HG03097 (cell line): ENCODE measurements around the gene OPCML.

Experiments
- ATAC-seq: cut with Tn5 transposase; IDR thresholded peaks from one replicate; pipeline ENCODE4 v1.9.1; 2021; ENCODE audit not compliant: unreplicated experiment, low FRiP score

OPCML gene

DNA sequence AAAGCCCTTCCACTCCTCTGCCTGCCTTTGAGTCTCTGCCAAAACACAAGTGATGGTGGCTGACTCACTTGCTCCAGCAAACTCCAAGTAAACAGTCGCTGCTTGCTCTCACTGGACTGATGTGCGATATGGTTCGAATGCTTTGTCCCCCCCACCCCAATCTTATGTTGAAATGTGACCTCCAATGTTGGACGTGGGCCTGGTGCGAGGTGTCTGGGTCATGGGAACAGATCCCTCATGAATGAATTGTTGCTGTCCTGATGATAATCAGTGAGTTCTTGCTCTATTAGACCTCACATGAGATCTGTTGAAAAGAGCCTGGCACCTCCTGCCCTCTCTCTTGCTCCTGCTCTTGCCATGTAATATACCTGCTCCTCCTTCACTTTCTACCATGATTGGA, 747.9 kb downstream of the OPCML start:
- no peak for ATAC-seq

DNA sequence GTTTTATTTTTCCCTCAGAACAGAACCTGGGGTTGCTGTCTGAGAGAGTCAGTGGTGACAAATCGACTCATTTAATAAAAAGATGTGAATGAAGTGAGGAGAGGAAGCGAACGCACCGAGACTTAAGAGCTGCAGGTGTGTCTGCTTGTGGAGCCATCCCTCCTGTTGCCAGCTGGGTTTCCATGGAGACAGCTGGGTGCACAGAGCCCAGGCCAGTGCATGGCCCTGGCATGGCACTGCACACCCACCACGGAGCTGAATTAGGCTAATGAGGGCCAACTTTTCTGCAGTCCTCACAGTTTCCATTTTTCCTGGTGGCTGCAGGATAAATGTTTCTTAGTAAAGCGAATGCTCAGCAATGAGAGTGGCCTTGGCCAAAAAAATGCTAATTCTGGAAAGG, 750.2 kb downstream of the OPCML start:
- no peak for ATAC-seq

DNA sequence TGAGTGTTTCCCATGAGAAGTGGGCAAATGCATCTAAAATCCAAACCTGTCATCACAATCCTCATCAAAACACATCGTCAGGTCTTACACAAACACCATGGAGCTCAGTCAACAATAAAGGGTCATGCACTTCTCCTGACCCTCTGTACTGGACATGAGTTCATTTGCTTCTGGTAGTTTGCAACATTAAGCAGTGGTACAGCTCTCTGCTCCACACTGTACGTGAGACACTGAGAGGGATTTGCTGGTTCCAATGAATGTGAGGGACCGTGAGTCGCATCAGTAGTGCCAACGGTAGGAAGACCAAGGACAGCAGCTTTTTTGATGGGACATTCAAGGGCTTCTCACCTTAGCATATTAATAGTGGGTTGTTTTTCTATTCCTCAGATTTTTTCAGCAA, 752.3 kb downstream of the OPCML start:
- ATAC-seq, result no peak

DNA sequence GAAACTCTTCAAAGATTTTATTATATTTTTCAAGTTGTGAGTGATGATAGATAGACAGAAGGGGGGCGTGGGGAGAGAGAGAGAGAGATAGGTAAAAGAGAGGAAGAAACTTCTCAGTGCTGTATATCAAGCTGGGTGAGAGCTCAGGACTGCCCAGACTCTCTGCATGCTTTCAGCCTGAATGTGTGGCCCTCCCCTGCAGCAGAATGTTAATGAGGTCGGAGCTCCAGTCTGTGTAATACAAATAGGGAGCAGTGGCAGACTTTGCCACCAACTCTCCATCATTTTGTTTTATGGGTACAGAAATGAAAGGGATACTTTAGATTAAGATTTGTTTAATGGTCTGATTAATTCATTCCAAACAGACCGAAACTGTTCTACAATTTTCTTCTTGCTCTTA, 752.8 kb downstream of the OPCML start:
- no peak for ATAC-seq

DNA sequence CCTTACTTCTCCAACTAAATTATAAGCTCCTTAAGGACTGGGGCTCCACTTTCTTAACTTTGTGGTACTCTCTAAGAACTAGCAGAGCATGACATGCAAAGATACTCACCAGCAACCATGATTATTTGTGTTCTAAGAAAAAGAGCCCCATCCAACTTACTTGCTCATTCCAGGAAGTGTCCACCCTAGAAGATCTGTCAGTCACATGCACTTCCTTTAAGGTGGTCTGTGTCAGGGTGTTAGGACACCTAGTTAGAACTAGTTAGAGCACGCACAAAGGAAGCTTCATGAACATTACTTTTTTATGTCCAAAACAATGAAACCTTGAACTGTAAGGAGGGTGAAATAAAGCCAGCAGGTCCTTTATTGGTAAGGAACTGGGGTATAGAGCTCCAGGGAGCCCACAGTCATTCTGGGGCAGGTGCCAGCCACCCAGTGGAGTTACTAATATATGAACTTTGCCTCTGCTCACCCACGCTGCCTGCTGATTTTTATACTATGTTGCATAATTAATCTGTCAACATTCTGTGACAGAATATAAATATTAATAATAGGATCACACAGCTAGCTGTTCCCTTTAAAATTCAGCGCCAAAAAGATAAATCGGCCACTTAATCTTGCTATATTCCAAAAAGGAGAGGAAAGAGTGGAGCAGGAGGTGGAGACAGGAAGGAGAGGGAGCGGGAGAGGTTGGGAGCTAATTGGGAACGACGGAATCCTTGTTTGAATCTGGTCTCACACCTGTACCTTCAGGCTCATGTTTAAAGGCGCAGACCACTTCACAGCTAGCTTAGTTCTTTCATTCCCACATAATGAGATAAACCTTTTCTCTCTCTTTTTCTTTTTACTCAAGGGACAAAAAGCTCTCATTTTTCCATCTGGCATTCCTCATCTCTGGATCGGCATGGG, 755.0 kb downstream of the OPCML start:
- no peak for ATAC-seq

DNA sequence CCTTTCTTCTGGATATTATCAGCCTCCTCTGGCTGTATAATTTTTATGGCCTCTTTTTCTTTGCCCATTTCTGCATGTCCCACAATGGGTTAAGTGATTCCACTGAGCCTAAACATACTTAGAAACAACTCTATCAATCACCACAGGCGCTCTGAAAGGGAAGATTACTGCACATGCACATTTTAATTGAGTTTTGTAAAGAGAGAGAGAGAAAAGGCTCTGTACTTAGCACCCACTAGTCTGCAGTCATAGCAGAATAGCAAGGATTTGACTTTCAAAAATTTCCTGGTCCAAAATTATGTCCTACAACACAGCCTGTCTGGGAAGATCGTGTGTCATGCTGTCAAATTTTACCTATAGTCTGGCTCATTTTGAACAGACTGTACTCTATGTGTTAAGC, 758.5 kb downstream of the OPCML start:
- ATAC-seq, result no peak

DNA sequence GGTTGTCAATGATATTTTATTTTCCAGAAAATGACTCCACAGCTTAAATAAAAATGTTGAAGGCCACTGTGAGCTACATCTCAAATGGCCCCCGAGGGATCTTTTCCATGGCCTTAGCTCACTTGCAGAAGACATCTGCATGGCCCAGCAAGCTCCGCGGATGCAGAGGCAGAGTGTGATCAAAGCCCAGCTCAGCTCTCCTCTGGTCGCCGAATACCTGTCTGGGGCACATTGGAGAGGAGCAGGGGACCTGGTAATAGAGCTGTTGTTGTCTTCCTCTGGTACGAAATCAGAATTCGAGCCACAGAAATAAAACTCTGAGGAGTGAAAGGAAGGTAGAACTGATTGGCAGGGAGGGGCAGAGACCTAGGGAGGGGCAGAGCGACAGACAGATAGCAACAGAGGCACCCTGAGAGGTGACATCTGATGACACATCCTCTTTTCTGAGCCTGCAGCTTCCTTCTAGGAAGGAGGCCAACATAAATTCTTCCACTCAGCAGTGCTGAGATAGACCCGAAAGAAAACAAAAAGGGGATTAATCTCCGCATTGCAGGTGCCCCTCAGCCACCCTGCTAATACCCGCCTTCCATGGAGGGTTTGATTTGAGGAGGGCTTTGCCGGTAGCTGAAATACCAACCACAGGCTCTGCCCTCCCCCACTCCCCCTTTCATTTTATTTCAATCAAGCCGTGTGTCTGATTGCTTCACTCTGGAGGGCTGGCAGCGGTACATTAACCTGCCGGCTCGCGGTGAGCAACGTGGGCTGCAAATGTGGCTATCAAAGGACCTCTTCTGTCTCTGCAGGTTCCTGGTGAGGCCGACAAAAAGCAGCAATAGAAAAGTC, 759.4 kb downstream of the OPCML start:
- no peak for ATAC-seq

DNA sequence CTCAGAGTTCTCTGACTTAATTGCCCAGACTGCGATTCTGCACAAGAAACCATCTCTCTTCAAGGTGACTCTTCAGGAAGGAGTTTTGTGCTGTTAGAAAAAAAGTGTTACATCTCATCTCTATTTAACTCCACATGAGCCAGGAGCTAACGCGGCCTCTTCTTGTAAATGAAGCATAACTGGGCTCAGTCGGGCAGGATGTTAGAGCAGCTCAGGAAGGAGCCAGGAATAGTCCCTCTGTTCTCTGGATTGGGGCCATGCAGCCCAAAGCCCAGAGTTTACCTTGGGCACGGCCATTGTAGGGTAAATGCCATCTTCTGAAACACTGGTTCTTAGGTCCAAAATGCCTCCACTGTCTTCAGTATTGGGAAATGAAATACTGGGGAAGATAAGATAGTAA, 760.6 kb downstream of the OPCML start:
- ATAC-seq, result no peak

DNA sequence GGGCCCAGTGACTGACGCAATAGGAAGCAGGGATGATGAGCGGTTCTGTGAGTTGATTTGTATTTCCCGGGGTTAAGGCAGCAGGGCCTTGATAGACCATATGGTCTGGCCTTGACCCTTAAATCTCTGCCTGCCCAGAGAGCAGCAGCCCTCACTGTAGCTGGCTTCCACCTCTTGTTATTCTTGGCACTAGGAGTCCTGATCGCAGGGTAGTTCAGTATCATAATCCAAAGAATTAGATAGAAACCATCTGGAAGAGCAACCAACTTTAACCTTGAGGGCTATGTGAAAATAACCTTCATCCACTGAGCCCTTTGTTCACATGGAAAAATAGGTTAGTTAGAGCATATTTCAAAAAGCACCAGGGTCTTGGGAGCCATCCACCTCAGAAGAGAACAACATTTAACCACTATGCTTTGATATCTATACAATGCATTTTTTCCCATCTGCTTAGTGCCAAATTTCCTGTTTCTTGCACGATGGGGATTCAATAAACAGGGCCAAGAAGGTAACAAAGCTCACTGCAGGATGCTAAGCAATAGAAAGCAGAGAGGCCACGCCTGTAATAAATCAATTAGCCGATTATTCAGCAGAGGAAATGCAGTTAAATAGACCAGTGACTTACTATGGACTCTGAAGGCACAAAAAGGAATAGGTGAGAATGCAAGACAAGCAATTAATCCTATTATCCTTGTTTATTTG, 761.3 kb downstream of the OPCML start:
- no peak for ATAC-seq

DNA sequence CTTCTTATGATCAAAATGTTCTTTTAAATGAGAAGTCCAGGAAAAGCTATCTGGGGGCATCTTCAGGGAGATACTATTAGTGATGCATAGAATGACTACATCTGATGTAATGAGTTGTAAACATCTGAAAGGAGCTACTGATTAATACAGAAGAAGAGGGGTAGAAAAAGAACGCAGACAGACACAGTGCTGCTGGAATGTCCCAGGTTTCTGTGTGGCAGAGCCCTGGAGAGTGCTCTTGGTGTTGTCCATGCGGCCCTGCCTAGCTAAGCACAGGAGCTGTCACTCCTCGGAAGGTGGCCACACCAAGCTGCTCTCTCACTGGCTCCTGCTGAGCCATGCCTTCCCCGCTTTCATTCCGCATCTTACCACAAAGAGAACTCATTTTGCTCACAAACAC, 768.8 kb downstream of the OPCML start:
- no peak for ATAC-seq

DNA sequence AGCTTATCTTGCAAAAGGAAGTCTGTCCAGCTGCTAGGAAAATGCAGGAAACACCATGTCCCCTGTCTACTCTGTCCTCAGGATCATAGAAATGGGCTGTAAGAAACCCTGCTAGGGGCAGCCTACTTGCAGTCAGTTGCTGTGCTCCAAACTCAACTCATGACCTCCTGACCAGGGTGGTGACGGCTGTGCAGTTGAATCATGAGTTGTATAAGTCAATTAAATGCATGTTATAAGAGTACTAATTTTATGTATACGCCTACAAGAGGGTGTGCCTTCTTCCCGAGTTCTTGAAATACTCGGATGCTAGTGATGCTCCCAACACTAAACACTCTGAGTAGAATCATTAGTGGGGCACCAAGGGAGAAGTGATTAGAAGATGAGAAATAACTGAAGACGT, 776.4 kb downstream of the OPCML start:
- ATAC-seq, result no peak

DNA sequence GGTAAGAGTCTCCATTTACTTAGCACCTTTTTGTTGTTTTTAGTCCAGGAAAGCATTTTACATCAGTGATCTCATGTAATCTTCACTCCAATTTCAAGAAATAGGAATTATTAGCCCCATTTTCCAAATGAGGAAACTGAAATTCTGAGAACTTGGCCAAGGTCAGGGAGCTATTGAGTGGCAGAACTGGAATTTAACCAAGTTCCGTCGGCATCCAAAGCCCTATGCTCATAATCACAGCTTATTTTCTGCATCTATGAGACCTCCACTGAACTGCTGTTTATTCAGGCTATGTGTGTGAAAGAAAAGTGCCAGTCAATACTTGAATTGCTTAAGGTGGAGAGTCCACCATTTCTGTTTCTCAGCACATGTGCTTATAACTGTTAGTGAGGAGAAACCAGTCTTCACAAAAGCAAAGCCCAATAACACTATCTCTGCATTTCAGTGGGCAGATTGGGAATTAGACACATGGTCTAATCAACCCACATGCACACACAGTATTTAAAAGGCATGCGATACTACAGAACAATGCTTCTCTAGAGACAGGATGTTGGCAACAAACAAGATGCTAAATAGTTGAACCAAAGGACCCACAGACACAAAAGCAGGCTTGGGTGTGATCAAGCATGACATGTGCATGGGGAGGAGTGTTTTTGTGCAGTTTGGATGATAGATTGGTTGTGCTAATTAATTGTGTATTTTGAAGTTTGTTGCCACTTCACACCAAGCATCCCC, 780.6 kb downstream of the OPCML start:
- no peak for ATAC-seq

DNA sequence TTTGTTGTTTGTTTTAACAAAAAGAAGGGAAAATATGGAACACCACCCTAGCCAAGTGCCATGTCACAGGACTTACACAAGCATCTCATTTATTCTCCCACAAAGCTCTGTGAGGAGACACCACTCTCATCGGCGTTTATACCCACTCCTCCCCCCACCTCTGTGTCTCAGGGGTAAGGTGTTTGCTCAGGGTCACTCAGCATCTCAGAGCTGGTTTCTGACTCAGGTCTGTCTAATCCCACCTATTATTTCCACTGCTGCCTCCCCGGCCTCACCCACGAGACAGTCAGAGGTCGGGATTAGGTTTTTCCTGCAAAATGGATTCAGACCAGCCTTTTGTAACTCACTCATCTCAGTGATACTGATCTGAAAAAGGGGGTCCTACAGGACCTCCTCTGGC, 786.0 kb downstream of the OPCML start:
- ATAC-seq, result no peak

DNA sequence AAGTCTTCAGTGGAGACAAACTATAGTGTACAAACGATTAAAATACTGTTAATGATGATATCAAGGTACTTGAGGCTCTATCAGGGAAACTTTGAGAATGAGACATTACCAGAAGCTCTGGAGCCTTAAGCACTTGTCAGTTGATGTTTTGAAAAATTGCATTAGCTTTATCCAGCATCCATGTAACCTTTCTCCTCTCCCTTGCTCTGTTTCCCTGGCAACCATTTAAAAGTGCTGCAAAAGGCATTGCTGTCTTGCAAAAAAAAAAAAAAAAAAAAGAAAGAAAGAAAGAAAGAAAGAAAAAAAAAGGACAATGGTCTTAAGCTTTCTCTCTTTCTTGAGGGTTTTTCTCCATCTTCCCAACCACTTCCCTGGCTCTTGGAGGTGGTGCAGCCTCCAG, 787.0 kb downstream of the OPCML start:
- no peak for ATAC-seq

DNA sequence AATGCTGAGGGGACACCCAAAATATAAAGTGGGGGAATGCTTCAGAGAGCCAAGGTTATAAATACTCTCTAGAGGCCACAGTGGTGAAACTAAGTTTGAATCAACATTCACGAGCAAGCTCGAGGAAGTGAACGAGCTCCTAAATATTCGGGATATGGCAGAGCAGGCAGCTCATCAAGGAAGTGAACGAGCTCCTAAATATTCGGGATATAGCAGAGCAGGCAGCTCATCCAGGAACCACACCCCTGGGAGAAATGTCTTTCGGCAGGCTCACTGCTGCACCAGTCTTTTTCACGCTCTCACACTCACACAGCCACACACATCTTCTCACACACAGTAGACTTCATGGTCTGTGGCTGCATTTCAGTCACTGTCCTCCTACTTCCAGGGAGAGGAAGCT, 787.5 kb downstream of the OPCML start:
- ATAC-seq, result no peak

DNA sequence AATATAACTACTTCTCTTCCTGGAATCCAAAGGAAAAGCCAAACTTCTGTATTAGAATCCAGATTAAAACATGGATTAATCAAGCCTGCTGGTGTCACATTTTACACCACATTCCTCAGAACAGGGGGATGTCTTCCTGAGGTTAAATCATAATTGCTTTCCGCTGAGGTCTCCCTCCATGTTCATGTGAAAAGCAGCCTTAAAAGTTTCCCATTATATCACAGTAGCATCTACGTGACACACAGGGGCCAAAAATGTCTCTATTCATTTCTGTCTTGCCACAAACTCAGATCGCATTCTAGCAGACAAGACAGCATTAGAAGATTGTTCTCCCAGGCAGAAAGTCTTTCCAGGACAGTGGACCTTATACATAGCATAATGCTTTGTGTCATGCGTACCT, 788.7 kb downstream of the OPCML start:
- no peak for ATAC-seq

DNA sequence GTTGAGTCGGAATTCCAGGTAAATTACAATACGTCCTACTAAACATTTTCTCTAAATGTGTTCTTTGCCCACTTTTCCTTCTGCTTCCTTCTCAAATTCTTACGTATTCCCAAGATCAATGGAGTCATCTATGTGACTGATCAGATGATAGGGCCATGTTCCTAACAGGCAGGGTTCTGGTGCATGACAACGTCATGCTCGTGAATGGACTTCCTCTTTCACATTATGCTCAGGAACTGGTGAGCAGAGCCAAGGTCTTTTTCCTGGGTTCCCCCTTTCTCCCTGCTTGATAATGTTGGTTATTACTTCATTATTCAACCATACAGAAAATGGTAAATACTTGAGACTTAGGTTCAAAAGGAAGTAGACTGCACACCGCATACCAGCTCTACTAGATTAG, 789.4 kb downstream of the OPCML start:
- ATAC-seq, result no peak

DNA sequence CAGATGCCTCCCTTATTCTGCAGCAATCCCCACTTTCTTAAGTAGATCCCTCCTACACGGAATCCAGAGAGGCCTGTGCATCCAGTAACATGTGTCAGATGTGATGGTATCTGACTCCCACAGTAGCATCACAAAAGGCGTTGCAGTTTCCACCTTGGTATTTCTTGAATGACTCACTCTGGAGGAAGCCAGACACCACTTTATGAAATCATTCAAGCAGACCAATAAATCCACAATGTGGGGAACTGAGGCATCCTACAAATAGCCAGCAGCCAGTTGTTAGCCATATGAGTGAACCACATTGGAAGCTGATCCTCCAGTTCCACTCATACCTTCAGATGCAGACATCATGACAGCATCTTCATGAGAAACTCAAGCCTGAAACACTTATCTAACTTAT, 798.1 kb downstream of the OPCML start:
- ATAC-seq, result no peak

DNA sequence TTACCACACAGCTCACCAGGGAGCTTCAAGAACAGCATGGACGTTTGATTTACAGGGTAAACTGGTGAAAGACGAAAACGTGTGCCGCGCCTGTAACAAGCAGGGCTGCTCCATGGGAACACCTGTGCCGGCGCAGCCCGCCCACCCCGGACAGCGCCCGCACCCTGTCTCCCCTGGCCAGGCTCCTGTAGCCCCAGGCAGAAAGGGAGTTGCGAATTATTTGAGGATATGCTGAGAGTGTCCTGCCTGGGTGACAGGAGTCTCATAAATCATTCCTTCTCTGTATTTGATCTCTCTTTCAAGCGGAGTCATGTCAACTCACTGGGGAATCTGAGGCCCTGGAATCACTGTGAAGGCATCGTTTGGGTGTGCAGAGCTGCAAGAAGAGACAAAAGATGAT, 804.3 kb downstream of the OPCML start:
- ATAC-seq, result no peak

DNA sequence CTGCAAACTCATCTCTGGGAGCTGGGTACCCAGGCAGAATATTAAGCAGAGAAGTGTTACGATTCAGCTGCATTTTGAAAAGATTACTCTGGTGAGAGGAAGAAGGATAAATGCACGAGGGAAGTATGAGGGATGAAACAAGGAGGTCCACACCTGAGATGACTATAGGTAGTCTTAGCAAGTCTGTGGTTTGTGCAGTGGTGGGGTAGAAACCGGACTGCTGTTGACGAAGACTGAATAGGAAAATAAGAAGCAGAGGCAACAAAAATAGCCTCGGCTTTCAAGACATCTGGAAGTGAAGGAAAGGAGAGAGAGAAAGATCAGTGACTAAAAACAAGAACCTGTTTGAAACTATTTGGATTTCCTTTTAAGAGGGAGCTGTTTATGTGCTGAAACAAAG, 810.8 kb downstream of the OPCML start:
- ATAC-seq, result no peak

DNA sequence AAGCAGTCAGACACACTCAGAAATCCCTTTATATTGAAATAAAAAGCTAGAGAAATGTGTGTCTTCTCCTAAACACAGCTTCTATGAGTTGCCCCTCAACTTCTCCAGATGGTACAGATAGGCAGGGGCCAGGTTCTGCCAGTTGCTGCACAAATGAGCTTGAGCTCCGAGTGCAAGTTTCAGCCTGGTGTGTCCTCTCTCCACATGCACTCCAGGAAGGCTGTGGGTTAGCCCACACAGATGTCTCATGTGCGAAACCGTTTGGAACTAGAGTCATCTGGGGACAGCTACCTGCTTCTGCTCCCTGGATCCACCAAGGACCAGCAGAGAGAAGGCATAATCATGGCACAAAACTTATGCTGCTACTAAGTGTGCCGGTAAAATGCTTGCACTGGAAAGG, 812.6 kb downstream of the OPCML start:
- ATAC-seq, result no peak
